Neutrophil (primary cell): ENCODE results near the gene CHMP4B.

Source experiments
- H3K27ac ChIP-seq: fragments of 200-600 bp; sonication (generic); 2 replicates; pipeline ENCODE4 v1.5.1; 2016; ENCODE audit warnings: mild to moderate bottlenecking, moderate library complexity
- H3K27me3 ChIP-seq: fragments of 200-600 bp; sonication (generic); 2 replicates; pipeline ENCODE4 v1.6.0; 2016; ENCODE audit warnings: mild to moderate bottlenecking
- H3K36me3 ChIP-seq: fragments of 200-600 bp; sonication (generic); 2 replicates; pipeline ENCODE4 v1.5.1; 2017
- H3K4me1 ChIP-seq, 2 experiments: fragments of 200-600 bp in 1 of 2; sonication (generic) in 1 of 2; 1 replicate in 1 of 2; 2 replicates in 1 of 2; pipeline versions ENCODE4 v1.5.1 to v1.6.1; 2013 to 2016; ENCODE audit warnings: low read depth in 1 of 2, low read length in 1 of 2, mild to moderate bottlenecking in 1 of 2, moderate library complexity in 1 of 2; ENCODE audit not compliant: control insufficient read depth in 1 of 2, insufficient read depth in 1 of 2
- H3K4me3 ChIP-seq, 2 experiments: fragments of 200-600 bp in 1 of 2; sonication (generic) in 1 of 2; 1 replicate in 1 of 2; 2 replicates in 1 of 2; pipeline ENCODE4 v1.5.1; 2013 to 2016; ENCODE audit warnings: low read depth in 1 of 2, low read length in 1 of 2, mild to moderate bottlenecking in 1 of 2, moderate library complexity in 1 of 2
- H3K9me3 ChIP-seq: fragments of 200-600 bp; sonication (generic); 2 replicates; pipeline ENCODE4 v1.5.1; 2016
- TF ChIP-seq, protein P1 (sequence below): fragments of 200-600 bp; sonication (generic); IDR thresholded peaks from 2 replicates; pipeline ENCODE4 v1.5.1; 2016; ENCODE audit warnings: antibody characterized with exemption

CHMP4B gene

DNA sequence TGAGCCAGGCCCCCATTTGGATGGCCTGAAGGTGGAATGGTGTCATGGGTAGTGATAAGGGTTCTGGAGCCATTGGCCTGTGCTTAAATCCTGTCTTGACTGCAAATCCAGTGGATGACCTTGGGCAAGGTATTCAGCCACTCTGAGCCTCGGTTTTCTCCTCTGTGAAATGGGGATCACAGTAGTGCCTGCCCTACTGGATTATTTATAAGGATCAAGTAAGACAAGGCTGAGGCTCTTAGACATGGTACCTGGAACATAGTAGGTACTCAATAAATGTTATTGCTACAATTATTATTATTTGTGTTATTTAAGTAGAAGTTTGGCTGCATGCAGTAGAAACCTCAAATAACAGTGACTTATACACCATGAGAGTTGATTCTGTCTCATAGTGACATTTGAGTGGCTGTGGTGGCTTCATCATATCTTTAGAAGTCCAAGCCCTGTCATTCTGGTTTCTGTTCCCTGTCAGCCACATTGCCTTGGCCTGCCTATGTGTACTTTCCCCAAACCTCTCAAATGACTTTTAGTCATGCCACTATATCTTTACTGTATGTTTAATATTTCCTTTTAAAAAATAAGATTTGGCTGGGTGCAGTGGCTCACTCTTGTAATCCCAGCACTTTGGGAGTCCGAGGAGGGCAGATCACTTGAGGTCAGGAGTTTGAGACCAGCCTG is 37.6 kb upstream of the CHMP4B start:
- H3K27ac ChIP-seq, result no peak overlapping the region
- no peaks in the 10 kb centered on the region for H3K9me3 ChIP-seq
- TF ChIP-seq, protein P1, sequence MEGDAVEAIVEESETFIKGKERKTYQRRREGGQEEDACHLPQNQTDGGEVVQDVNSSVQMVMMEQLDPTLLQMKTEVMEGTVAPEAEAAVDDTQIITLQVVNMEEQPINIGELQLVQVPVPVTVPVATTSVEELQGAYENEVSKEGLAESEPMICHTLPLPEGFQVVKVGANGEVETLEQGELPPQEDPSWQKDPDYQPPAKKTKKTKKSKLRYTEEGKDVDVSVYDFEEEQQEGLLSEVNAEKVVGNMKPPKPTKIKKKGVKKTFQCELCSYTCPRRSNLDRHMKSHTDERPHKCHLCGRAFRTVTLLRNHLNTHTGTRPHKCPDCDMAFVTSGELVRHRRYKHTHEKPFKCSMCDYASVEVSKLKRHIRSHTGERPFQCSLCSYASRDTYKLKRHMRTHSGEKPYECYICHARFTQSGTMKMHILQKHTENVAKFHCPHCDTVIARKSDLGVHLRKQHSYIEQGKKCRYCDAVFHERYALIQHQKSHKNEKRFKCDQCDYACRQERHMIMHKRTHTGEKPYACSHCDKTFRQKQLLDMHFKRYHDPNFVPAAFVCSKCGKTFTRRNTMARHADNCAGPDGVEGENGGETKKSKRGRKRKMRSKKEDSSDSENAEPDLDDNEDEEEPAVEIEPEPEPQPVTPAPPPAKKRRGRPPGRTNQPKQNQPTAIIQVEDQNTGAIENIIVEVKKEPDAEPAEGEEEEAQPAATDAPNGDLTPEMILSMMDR, result no peak
- no peaks in the 10 kb centered on the region for H3K4me1 ChIP-seq
- no peak overlapping the region for H3K4me3 ChIP-seq
- H3K27me3 ChIP-seq, result no peaks in the 10 kb centered on the region
- peaks cover 28% of the 10 kb centered on the region for H3K36me3 ChIP-seq

DNA sequence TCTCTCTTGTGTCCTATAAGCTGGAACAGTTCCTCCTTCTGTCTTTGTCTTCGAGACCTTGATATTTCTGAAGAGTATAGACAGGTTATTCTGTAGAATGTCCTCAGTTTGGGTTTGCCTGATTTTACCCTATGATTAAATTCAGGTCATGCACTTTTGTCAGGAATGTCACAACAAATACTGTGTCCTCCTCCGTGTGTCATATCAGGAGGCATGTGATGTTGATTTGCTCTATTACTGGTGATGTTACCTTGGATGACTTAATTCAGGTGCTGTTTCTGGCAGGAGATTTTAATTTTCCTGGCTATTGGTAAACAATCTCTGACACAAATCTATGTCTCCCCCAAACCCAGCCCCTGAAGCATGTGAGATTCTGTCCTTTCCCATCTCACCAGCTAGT is 33.3 kb upstream of the CHMP4B start:
- no peaks in the 10 kb centered on the region for H3K9me3 ChIP-seq
- H3K27me3 ChIP-seq, result no peaks in the 10 kb centered on the region
- H3K36me3 ChIP-seq, result peaks cover 18% of the 10 kb centered on the region
- no peak overlapping the region for H3K4me3 ChIP-seq
- H3K27ac ChIP-seq, result no peak overlapping the region
- TF ChIP-seq, protein P1, result no peak
- H3K4me1 ChIP-seq, result peaks cover 0 to 5% of the 10 kb centered on the region in 2 experiments

DNA sequence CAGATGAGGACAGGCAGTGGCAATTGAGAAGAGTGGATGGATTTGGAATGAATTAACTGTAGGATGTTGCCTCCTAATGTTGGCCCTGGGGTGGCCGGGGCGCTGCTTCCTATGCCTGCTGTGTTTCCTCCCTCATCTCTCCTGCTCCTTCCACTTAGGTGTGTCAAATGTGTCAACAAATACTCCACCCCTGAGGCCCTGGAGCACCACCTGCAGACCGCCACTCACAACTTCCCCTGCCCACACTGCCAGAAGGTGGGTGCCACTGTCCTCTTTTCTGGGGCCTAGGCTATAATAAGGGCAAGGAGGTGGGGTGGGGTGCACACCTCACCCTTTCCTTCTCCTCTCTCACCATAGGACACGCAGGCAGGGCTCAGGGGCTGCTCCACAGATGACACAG is 30.0 kb upstream of the CHMP4B start:
- Histone ChIP-seq H3K27ac (no peak overlapping the region), H3K4me1 (peaks cover 24 to 30% of the 10 kb centered on the region in 2 experiments)

DNA sequence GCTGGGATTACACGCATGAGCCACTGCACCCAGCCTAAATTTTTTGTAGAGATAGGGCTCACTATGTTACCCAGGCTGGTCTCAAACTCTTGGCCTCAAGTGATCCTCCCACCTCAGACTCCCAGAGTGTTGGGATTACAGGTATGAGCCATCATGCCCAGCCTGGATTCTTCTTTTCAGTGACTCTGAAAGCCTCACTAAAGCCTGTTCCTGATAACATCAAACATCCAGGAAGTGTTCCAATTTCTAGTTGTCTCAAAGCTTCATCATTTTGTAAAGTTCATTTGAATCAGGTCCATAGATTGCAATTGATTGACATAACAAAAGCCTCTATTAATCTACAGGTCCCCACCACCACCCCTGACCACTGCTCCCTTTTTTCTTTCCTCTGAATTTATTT is 29.2 kb upstream of the CHMP4B start:
- TF ChIP-seq, protein P1, result no peak
- peaks cover 27 to 35% of the 10 kb centered on the region in 2 experiments for H3K4me1 ChIP-seq
- H3K27ac ChIP-seq, result no peak overlapping the region
- no peaks in the 10 kb centered on the region for H3K27me3 ChIP-seq
- peaks cover 11% of the 10 kb centered on the region for H3K36me3 ChIP-seq
- H3K4me3 ChIP-seq, result no peak overlapping the region
- no peaks in the 10 kb centered on the region for H3K9me3 ChIP-seq

More for the DNA sequence above, 30.0 kb upstream of the CHMP4B start:
- TF ChIP-seq, protein P1, result no peak
- Histone ChIP-seq H3K9me3 (no peaks in the 10 kb centered on the region), H3K4me3 (no peak overlapping the region), H3K27me3 (no peaks in the 10 kb centered on the region), H3K36me3 (peaks cover 11% of the 10 kb centered on the region)

DNA sequence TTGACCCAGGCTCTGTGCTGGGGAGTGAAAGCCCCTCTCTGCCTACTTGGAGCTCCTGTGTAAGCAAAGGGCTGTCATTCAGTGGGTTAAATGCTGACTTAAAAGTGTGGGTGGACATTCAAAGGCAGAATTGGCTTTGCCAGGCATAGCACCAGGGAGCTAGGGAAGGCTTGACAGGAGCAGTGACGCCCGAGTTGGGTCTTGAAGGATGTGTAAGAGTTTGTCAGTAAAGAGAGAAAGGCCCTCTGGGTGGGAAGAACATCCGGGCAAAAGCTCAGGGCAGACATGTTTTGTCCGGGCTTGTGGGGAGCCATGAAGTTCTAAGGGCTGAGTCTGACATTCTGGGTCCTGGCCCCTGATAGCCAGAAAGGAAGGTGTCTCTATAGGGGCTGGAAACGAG is 27.9 kb upstream of the CHMP4B start:
- no peak overlapping the region for H3K27ac ChIP-seq
- TF ChIP-seq, protein P1, result no peak
- H3K4me1 ChIP-seq, result peaks cover 33 to 39% of the 10 kb centered on the region in 2 experiments
- no peaks in the 10 kb centered on the region for H3K27me3 ChIP-seq
- peaks cover 11% of the 10 kb centered on the region for H3K36me3 ChIP-seq
- H3K4me3 ChIP-seq, result no peak overlapping the region
- H3K9me3 ChIP-seq, result no peaks in the 10 kb centered on the region
